Measurements from ENCODE around the gene TIPRL. TPM values are rescaled to one million over a fixed set of nuclear protein-coding genes. Genes with fewer than 3 reads are reported as not detected.

TIPRL gene
- total and polyA plus RNA-seq, 2 experiments from 2014 or later: 44.2 to 47.6 TPM

DNA sequence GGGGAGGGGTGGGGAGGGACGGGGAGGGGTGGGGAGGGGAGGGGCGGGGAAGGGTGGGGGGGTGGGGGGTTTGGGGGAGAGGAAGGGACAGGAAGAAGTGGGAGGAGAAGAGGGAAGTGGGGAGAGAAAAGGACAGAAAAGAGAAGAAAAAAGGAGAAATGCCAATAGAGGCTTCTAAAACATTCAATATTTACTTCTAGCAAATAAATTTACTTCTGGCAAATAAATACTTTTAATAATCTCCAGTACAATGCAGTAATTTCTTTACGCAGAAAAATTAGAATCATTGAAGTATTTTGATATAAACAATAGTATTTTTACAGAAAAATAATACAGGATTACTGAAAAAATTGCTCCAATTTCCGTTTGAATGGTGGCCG, 32.6 kb upstream of the TIPRL start:
- Histone ChIP-seq H3K27ac (peak overlapping the region; percentile 82), H3K79me2 (no peaks in the 10 kb centered on the region)
- 55% methylated on average over 3 of the region's 5 CpGs for WGBS (ENCODE audit: low lambda C conversion rate, missing lambda C conversion rate)

GRCh38 chr1:168146626-168147025, 32.1 kb upstream of the TIPRL start:
- H3K36me3 ChIP-seq (replicated peaks; ENCODE audit: insufficient read depth, low read depth): no peaks in the 10 kb centered on the region
- no peaks in the 10 kb centered on the region for H3K9me3 ChIP-seq (ENCODE audit: low read depth)
- H3K4me1 ChIP-seq (ENCODE audit: insufficient read depth): no peaks in the 10 kb centered on the region
- H4K20me1 ChIP-seq (ENCODE audit: insufficient read depth, poor library complexity, severe bottlenecking): no peaks in the 10 kb centered on the region
- H3K27ac ChIP-seq: peak overlapping the region; percentile 82
- no peak overlapping the region for H2AFZ ChIP-seq
- TF ChIP-seq EZH2phosphoT487 (IDR thresholded peaks at IDR 0.05; ENCODE audit: low read depth, severe bottlenecking, unreplicated experiment) (no peak), EZH2 (IDR thresholded peaks at IDR 0.05; ENCODE audit: borderline replicate concordance) (no peak), CTCF (IDR thresholded peaks at IDR 0.05; ENCODE audit: poor library complexity) (no peak)
- no peaks in the 10 kb centered on the region for H3K27me3 ChIP-seq
- H3K9me2 ChIP-seq (replicated peaks; ENCODE audit: insufficient read depth): no peaks in the 10 kb centered on the region
- peak; percentile 53 for DNase-seq (ENCODE audit: low spot score)
- 32% methylated on average over 11 of the region's 11 CpGs for WGBS (ENCODE audit: low lambda C conversion rate, missing lambda C conversion rate)
- no peak overlapping the region for H3K4me3 ChIP-seq
- H3K79me2 ChIP-seq: no peaks in the 10 kb centered on the region
- peak overlapping the region; percentile 48 for H3K4me2 ChIP-seq

More for the DNA sequence above, 32.6 kb upstream of the TIPRL start:
- H3K4me1 ChIP-seq (ENCODE audit: insufficient read depth): no peaks in the 10 kb centered on the region
- no peaks in the 10 kb centered on the region for H3K36me3 ChIP-seq (replicated peaks; ENCODE audit: insufficient read depth, low read depth)
- H3K9me2 ChIP-seq (replicated peaks; ENCODE audit: insufficient read depth): no peaks in the 10 kb centered on the region
- TF ChIP-seq EZH2phosphoT487 (IDR thresholded peaks at IDR 0.05; ENCODE audit: low read depth, severe bottlenecking, unreplicated experiment) (no peak), EZH2 (IDR thresholded peaks at IDR 0.05; ENCODE audit: borderline replicate concordance) (no peak), CTCF (IDR thresholded peaks at IDR 0.05; ENCODE audit: poor library complexity) (no peak)
- no peak for DNase-seq (ENCODE audit: low spot score)
- peak overlapping the region; percentile 48 for H3K4me2 ChIP-seq
- no peaks in the 10 kb centered on the region for H4K20me1 ChIP-seq (ENCODE audit: insufficient read depth, poor library complexity, severe bottlenecking)
- no peak overlapping the region for H2AFZ ChIP-seq
- no peaks in the 10 kb centered on the region for H3K9me3 ChIP-seq (ENCODE audit: low read depth)
- H3K4me3 ChIP-seq: no peak overlapping the region
- H3K27me3 ChIP-seq: no peaks in the 10 kb centered on the region

- no peak for DNase-seq (ENCODE audit: low spot score)
- H3K27ac ChIP-seq: no peak overlapping the region
- no peak overlapping the region for H3K4me2 ChIP-seq
- no peak overlapping the region for H2AFZ ChIP-seq
- no peaks in the 10 kb centered on the region for H3K27me3 ChIP-seq
- no peaks in the 10 kb centered on the region for H3K9me2 ChIP-seq (replicated peaks; ENCODE audit: insufficient read depth)
- no peaks in the 10 kb centered on the region for H3K36me3 ChIP-seq (replicated peaks; ENCODE audit: insufficient read depth, low read depth)
- H3K79me2 ChIP-seq: no peaks in the 10 kb centered on the region
- no peak overlapping the region for H3K4me3 ChIP-seq
- no peaks in the 10 kb centered on the region for H3K4me1 ChIP-seq (ENCODE audit: insufficient read depth)
- H4K20me1 ChIP-seq (ENCODE audit: insufficient read depth, poor library complexity, severe bottlenecking): no peaks in the 10 kb centered on the region
- TF ChIP-seq EZH2phosphoT487 (IDR thresholded peaks at IDR 0.05; ENCODE audit: low read depth, severe bottlenecking, unreplicated experiment) (no peak), EZH2 (IDR thresholded peaks at IDR 0.05; ENCODE audit: borderline replicate concordance) (no peak), CTCF (IDR thresholded peaks at IDR 0.05; ENCODE audit: poor library complexity) (no peak)
- H3K9me3 ChIP-seq (ENCODE audit: low read depth): no peaks in the 10 kb centered on the region
- 94% methylated on average over 4 of the region's 4 CpGs for WGBS (ENCODE audit: low lambda C conversion rate, missing lambda C conversion rate)
Measured at GRCh38 chr1:168148916-168149315, 29.8 kb upstream of the TIPRL start.

- no peak for TF ChIP-seq EZH2 (IDR thresholded peaks at IDR 0.05; ENCODE audit: borderline replicate concordance)
- no peak for TF ChIP-seq EZH2phosphoT487 (IDR thresholded peaks at IDR 0.05; ENCODE audit: low read depth, severe bottlenecking, unreplicated experiment)
- no peak for TF ChIP-seq CTCF (IDR thresholded peaks at IDR 0.05; ENCODE audit: poor library complexity)
- no peak for DNase-seq (ENCODE audit: low spot score)
- Histone ChIP-seq H3K79me2 (no peaks in the 10 kb centered on the region), H3K27me3 (no peaks in the 10 kb centered on the region), H3K9me3 (ENCODE audit: low read depth) (no peaks in the 10 kb centered on the region), H3K27ac (no peak overlapping the region), H4K20me1 (ENCODE audit: insufficient read depth, poor library complexity, severe bottlenecking) (no peaks in the 10 kb centered on the region), H3K4me1 (ENCODE audit: insufficient read depth) (no peaks in the 10 kb centered on the region), H3K9me2 (replicated peaks; ENCODE audit: insufficient read depth) (no peaks in the 10 kb centered on the region), H2AFZ (no peak overlapping the region), H3K36me3 (replicated peaks; ENCODE audit: insufficient read depth, low read depth) (no peaks in the 10 kb centered on the region), H3K4me3 (no peak overlapping the region), H3K4me2 (no peak overlapping the region)
- WGBS (ENCODE audit: low lambda C conversion rate, missing lambda C conversion rate): 100% methylated on average over 1 of the region's 1 CpG
Measured at GRCh38 chr1:168150283-168150682, 28.5 kb upstream of the TIPRL start.
